Urothelium cell line (cell line): ENCODE results near the gene ATXN7L2.

ENCODE experiments used
- DNase-seq: peaks from one replicate; pipeline ENCODE4 v3.0.0; 2011; ENCODE audit warnings: low spot score, mixed read lengths
- FAIRE-seq: peaks from 2 replicates; lab custom pipeline; 2011; peaks lifted over from hg19 to GRCh38; lab: Jason Lieb, UNC

ATXN7L2 gene

DNA sequence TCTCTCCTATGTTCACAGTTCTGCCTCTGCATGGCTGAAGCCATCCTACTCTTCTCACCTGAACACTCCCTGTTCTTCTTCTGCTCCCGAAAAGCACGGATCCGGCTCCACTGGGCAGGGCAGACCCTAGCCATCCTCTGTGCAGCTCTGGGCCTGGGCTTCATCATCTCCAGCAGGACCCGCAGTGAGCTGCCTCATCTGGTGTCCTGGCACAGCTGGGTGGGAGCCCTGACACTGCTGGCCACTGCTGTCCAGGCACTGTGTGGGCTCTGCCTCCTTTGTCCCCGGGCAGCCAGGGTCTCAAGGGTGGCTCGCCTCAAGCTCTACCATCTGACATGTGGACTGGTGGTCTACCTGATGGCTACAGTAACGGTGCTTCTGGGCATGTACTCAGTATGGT is 12.0 kb downstream of the ATXN7L2 start:
- FAIRE-seq (no peak), DNase-seq (no peak)

DNA sequence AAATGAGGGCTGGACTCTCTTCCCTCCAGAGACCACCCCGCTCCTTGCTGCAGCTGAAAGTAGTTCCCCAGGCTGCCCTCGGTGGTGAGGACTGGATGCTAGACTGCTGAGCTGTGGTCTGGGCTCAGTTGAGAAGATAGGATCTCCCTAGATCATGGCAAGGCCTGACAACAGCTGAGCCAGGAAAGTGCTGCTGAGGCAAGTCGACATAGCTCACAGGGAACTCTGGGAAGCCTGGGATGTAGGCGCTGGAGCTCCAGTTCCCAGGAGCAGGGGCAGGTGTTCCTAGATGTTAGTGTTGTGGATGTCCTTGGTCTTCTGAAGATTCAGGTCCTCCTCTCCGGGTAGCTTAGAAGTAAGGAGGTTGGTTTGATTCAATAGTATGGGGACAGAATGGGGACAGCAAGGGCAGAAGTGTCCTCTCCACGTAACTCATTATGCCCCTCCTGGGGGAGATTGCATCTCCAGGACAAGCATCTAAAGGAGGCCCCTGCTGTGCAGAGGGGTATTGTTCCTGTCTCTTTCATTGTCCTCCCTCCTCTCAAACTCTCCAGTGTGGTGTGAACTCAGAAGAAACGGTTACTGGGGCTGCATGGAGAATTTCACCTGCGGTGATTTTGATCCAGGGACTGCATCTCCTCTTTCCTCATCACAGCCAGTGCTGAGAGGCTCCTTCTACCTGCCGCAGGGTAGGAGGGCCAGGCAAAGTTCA is 13.9 kb downstream of the ATXN7L2 start:
- FAIRE-seq (no peak), DNase-seq (no peak)

DNA sequence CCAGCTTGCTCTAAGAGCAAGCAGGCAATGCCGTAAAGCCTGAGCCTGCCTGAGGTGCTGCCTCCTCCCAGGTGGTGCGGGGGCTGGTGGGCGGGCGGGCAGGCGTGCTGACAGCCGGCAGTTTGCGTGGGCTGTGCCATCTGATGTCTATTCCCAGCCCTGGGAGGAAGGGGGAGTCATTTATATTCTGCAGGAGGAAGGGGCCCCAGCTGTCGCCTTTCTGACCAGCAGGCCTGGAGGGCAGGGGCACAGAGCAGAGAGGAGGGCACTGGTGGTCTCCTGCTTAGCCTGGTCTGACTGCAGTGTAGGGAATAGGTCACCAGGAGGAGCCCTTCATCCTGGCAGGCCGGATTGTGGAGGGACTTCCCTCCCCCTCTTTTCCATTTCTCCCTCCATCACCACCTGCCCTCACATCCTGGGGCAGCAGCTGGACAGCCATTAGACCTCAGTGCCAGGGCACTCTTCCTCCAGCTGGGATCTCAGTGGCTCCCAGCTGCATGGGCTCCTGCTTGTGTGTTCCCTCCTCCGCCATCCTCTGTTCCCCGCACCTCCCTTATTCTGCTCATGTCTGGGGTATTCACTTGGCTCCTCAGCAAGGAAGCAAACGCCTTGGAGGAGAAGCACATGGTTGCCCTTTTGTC is 14.6 kb downstream of the ATXN7L2 start:
- DNase-seq = peak; percentile 53
- FAIRE-seq = no peak

DNA sequence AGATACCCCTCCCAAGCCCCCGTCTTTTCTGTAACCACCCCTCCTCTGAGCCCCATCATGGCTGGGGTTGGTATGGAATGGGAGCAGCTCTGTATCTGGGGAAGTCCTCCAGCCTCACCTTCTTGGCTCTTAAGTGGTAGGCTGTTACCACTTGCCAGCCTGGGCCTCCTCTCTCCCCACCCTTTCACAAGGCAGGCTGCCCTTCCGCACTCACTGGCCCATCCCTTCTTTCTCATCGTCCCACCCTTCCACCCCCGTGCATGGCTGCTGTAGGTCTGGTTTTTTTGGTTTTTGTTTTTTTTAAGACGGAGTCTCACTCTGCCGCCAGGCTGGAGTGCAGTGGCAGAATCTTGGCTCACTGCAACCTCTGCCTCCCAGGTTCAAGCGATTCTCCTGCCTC is 15.4 kb downstream of the ATXN7L2 start:
- FAIRE-seq (no peak), DNase-seq (no peak)

DNA sequence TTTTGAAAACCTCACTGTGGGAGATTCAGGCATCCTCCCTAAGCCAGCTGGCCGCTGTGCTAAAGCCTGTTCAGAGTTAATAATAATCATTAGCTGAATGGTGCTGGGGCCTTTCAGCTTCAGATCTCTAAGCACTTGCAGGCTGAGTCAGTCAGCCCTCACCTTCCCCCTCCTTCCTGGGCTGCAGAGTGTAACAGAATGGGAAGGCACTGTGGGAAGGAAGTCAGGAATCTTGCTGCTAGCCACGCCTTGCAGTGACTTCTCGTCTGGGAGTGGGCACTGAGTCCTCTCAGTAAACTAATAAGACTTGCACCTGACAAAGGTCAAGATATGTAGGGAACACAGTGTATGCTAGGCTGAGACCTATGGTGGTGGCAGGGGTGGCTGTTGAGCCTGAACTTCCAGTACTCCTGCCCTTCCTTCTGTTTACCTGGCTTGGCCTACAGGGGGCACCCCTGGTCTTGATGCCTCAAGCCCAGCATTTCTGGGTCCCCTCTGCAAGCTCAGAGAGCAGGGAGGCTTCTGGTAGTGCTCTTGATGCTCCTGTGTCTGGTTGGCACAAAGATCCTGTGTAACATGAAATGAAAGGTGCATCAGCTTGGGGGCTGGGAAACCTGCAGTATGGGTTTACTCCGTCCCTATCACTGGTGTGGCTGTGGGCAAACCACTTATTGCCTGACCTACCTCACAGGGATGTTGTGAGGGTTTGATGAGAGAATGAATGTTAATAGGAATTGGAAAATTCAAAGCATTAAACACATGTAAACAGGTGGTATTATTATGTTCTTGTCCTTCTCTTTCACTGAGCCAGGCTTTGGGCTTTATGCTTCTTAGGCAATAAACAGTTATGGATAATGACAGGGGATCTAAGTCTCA is 16.2 kb downstream of the ATXN7L2 start:
- DNase-seq = no peak
- FAIRE-seq = no peak

DNA sequence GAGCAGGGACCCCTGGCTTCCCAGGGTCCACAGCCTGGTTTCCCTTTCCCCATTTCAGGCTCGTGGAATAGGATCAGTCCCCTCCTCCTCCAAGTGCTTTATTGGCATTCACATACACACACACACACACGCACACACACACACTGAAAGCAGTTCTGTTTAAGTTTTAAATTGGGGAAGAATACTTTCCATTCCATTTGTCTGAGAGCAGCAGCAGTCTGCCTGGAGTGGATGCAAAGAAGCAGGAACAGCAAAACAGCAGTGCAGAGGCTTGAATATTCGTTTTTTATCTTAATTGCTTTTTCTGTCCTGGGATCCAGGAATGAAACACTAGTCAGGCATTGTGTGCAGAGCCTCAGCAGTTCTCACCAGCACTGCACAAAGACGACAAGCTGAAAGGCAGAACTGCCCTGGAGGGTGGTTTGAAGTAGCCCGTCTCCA is 17.3 kb downstream of the ATXN7L2 start:
- DNase-seq (no peak), FAIRE-seq (no peak)

DNA sequence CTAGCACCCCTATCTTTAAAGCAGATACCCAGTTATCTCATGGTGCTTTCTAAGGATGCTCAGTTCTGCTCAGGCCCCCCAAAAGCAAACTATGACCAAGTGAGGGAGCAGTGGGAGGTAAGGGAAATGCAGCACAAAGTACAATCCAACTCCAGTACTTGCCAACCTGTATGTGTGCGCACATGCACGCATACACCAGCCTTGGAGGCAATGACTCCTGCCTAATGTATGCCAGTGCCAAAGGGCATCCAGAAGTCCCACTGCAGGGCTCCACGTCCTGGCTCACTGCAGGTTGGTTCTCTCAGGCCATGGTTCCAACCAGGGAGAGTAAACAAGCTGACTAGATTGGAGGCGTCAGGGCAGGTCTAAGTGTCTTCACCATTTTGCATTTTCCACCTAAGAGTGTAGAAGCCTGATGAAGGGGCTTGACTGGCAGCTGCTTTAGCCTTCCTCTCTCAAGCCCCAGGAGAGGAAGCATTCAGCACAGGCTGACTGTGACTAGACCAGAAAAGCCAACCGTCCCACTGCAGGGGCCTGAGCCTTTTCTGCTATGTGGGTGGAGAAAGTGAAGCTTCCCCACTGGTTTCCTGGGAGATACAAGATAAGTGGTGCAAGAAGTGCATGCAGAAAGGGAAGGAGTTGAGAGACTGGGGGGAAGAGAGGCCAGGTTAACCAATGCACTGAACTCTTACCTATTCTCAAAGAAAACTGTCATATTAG is 18.1 kb downstream of the ATXN7L2 start:
- DNase-seq (no peak), FAIRE-seq (no peak)

DNA sequence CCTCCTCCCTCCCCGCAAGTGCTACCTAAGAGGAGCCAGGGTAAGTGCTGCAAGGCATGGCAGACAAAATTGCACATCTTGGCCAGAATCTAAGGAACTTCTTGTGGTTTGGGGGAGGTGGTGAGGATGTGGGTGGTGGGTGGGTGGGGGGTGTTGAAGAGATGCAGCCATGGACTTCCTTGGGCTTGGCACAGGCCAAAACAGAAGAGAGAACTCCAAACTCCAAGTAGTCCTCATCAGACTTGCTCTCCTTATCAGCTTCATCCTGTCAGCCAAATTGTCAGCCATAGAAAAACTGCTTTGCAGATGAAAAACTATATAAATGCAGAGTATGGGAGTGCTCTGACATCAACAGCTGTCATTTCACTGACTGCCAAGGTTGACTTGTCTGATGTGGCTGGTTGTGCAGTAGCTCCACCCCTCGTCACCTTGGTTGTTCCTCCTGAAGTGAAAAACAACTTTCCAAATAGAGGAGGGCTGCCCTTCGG is 18.7 kb downstream of the ATXN7L2 start:
- FAIRE-seq (no peak), DNase-seq (no peak)

DNA sequence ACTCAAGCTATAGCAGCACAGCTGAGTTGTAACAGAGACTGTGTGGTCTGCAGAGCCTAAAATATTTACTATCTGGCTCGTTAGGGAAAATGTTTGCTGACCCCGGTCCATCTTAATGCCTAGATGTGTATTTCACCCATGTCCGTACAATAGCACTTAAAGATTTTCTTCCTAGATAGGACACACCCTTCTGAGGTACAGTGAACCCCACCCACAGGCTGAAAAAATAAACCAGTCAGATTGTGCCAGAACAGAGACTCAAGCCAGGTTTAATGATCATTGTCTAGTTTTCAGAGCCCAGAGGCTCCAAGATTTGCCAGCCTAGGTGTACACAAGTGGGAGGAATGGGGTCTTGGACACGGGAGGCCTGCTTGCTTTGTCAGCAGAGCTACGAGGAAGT is 20.2 kb downstream of the ATXN7L2 start:
- DNase-seq = no peak
- FAIRE-seq = no peak

DNA sequence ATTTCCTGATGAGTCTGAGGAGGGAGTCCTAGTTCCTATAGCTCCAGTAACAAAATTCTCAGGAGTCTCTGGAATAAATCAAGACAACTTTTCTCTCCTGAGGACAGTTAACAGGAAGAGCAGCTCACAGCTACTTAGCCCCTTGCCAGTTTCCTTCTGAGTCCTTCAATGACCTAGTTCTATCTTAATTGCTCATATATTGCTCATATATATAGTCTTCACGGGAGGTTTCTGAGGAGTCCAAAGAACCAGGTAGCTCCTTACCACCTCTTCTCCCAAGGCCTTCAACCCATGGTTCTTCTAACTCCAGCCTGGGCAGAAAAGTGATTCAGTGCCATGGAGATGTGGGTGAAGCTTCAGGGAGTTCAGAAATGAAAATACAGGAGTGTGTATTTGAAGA is 21.3 kb downstream of the ATXN7L2 start:
- FAIRE-seq (no peak), DNase-seq (no peak)

DNA sequence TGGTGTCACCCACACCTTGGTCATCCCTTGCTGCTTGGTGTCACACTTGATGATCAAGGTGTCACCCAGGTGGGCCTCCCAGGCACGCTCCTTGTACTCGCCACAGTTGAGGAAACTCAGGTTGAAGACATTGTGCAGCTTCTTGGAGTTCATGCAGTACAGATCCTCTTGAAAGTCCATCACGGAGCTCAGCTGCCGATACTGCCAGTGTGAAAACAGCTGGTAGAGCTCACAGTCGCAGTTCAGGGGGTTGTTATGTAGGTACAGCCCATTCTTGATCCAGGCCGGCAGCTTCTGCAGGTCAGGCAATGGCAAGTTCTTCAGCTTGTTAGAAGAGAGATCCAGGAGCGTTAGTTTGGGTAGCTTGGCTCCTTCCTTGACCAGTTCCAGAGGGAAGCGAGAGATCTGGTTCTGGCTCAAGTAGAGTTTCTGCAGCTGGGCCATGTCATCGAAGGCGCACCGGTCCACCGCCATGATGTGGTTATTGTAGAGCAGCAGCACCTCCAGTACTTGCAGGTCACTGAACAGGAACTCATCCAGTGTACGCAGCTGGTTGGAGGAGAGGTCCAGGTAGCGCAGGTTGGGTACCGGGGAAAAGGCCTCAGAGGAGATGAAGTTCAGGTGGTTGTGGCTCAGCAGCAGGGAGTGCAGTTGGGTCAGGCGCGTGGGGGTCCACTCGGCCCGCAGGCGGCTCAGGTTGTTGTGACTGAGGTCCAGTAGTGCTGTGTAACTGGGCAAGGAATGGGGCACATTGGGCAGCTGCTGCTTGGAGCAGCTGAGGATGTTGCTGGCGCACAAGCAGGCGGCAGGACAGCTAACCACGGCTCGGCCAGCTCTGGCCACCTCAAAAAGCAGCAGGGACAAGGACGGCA is 24.5 kb downstream of the ATXN7L2 start:
- DNase-seq = no peak
- FAIRE-seq = no peak

DNA sequence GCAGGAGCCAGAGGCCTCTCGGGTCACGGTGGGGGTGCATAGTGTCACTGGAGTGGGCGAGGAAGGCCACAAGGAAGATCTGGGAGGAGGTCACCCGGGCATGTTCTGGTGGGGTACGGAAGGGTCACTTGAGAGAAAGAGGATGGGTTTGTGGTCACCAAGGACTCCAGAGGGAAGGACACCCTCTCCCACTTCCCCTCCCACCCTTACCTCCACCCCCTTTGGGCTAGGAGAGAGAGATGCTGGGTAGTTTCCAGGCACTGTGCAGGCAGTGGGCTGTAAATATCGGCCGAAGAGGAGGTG is 25.1 kb downstream of the ATXN7L2 start:
- FAIRE-seq = no peak

DNA sequence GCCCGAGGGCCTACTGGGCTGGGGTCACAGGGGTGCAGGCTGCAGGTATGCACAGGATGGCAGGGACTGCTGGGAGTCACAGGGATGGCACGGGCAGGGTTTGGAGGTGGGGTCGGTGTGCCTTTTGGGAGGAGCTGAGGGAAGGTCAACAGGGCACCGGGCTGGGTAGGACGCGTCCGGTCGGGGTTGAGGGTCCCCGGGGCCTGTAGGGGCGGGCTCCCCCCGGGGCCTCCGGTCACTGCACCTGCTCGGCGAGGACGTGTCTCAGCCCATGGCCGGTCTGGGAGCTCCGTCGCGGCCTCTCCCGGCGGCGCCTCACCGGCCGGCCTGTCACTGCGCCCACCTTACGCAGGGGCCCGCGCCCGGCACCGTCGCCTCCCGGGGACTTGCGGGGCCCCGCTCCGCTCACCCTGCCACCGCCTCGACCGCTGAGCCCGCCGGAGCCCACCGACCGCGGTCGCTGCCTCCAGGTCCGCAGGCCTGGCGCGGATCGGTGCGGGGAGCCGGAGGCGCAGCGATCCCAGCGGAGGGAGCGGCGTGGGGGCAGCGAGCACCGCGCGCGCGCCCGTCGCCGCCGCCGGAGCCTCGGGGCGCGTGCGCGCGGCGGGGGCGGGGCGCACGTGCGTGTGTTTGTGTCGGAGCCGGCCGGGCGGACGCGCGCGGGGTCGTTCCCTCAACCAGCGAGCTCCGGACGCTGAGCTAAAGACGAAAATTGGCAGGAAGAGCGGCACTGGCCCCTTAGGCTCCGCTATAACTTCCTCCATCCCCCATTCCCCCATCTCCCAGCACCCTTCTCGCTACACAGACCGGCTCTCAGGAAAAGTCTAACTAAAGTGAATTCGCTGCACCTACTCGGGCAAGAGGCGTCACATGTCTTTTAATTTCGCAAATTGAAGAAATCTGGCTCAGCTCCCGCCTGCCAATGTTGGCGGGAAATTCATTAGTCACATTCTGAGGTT is 25.8 kb downstream of the ATXN7L2 start, which contains the start of gene AMIGO1:
Gene AMIGO1 (minus strand): TSS at position 552 of the 959 bp plus-strand sequence. CDS start 815 bp downstream, outside the sequence.
- peak; percentile 94 for FAIRE-seq
- DNase-seq = peak; percentile 93

More for the DNA sequence above, 25.1 kb downstream of the ATXN7L2 start:
- DNase-seq = no peak

DNA sequence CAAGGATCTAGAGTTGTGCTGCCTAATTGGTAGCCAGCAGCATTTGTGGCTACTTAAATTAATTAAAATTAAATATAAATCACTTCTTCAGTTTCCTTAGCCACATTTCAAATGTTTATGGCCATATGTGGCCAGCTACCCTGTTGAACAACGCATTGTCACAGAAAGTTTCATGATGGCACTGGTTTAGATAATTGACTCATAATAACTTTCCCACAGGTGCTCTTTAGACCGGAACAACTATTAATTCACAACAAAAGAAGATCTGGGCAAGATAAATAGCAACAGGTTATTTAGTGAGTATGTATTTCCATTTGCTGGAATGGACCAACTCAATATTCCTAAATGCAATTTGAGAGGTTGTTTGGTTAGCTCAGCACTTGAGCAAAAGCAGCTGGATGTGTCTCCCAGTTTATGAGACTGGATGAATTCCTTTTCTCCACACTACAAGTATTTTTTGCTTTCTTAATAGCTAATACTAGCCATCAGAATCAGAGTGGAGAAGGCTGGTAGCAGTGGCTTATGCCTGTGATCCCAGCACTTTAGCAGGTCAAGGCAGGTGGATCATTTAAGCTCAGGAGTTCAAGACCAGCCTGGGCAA is 29.5 kb downstream of the ATXN7L2 start:
- FAIRE-seq = no peak
- DNase-seq = no peak

DNA sequence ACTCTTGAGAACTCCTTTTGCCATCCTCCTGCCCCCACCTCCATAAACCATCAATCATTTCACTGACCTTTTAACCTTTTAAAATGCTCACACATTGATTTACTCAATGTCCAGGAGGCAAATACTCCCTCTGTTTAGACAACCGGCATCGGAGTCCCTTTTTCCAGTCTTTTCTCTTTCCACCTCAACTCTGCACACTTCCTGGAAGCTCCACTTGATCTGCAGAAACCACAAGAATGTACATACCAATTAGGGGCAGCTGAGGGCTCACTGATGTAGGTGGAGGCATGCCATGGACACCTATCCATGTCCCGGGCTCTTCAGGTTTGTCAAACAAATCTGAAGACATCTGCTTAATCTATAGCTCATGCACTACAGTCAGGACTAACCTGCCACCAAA is 31.1 kb downstream of the ATXN7L2 start:
- DNase-seq (no peak), FAIRE-seq (no peak)

DNA sequence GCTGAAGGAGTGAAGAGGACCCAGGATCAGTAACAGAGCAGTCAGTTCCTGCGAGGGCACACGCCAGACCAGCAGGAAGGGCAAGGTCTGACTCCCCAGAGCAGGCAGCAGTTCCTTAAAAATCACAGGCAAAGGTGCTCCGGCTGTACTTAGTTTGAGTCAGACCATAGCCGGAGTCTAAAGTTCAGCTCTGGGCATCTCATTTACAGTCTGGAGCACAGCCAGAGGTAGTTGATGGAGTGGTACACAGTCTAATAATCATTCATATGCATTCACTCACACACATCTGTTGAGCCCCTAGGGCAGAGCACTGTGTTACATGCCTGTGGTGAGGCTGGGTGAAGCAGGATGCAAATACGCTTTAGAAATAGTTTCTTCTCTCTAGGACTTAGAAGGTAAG is 33.2 kb downstream of the ATXN7L2 start:
- no peak for FAIRE-seq
- no peak for DNase-seq

DNA sequence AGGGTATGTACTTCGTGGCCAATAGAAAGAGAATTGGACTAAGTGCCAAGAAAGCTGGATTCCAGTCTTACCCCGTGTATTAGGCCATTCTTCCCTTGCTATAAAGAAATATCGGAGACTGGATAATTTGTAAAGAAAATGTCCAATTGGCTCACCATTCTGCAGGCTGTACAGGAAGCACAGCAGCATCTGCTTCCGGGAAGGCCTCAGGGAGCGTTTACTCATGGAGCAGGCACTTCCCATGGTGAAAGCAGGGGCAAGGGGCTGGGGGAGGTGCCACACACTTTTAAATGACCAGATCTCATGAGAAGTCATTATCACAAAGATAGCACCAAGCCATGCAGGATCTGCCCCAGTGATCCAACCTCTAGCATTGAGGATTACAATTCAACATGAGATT is 33.6 kb downstream of the ATXN7L2 start:
- DNase-seq (no peak), FAIRE-seq (no peak)
